ENCODE data around the gene RALGAPB.
"Not testable (repeated sequence)": the region's sequence is repeated elsewhere in the genome, so short reads cannot be mapped to it uniquely, and the experiment has no call there.

The RALGAPB gene

DNA sequence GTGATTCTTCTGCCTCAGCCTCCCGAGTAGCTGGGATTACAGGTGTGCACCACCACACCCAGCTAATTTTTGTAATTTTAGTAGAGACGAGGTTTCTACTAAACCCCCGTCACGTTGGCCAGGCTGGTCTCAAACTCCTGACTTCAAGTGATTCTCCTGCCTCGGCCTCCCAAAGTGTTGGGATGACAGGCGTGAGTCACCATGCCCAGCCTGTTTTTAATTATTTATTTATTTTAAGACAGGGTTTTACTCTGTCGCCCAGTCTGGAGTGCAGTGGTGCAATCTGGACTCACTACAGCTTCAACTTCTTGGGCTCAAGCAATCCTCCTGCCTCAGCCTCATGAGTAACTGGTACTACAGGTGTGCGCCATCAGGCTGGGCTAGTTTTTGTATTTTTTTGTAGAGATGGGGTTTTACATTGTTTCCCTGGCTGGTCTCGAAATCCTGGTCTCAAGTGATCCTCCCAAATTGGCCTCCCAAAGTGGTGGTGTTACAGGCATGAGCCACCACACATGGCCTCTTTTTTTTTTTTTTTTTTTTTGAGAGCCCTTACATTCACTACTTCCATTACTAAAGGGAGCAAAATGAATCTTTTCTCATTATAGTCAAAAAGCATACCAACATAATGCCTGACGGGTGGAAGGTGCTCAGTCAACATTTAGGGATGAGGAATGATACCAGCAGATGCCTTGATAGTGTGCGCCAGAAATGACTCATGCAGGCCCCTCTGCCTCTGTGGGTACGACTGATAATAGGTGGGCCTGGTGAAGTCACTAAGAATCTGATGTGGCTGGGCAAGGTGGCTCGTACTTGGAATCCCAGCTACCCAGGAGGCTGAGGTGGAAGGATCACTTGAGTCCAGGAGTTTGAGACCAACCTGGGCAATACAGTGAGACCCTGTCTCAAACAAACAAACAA, 17.8 kb upstream of the RALGAPB start:
- H3K4me1 Mint-ChIP-seq (ENCODE audit: low read depth): peaks cover 13% of the 10 kb centered on the region
- no peak for DNase-seq
- no peak overlapping the region for H3K4me3 Mint-ChIP-seq
- no peak overlapping the region for H3K27ac Mint-ChIP-seq
- peaks cover 17% of the 10 kb centered on the region for H3K36me3 Mint-ChIP-seq (ENCODE audit: low read depth)
- H3K9me3 Mint-ChIP-seq: no peaks in the 10 kb centered on the region
- no peaks in the 10 kb centered on the region for H3K27me3 Mint-ChIP-seq

DNA sequence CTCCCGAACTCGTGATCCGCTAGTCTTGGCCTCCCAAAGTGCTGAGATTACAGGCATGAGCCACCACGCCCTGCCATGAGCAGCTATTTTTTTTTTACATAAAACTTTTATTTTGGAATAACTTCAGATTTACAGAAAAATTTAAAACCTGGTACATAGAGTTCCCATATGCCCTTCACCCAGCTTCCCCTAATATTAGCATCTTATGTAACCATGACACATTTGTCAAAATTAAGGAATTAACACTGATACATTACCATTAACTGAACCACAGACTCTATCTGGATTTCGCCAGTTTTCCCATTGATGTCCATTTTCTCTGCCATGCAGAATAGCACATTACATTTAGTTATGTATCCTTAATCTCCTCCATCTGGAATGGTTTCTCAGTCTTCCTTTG, 14.3 kb upstream of the RALGAPB start:
- Mint-ChIP-seq H3K27me3 (no peaks in the 10 kb centered on the region), H3K27ac (no peak overlapping the region), H3K9me3 (no peaks in the 10 kb centered on the region), H3K4me3 (no peak overlapping the region), H3K36me3 (ENCODE audit: low read depth) (no peaks in the 10 kb centered on the region), H3K4me1 (ENCODE audit: low read depth) (no peaks in the 10 kb centered on the region)
- no peak for DNase-seq

DNA sequence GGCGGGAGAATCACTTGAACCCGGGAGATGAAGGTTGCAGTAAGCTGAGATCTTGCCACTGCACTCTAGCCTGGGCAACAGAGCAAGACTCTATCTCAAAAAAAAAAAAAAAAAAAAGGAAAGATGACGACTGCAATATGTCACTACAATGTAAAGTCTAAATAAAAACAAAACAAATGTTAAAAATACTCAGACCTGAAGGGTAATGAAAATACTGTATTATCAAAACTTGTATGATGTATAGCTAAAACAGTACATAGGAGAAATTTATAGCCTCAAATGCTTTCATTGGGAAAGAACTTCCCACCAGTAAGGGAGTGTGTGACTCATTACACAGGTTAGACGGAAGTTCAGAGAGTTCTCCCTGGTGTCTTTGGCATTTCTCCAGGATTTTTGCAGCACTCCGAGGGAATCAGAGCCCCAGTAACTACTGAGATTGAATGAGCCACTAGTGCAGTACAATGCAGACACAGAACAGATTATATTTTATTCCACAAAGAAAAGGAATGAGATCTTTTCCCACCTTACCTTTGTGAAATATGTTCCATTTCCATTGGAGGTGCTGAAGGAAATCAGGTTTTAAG, 12.5 kb upstream of the RALGAPB start:
- DNase-seq: no peak
- Mint-ChIP-seq H3K27ac (no peak overlapping the region), H3K4me1 (ENCODE audit: low read depth) (no peaks in the 10 kb centered on the region), H3K36me3 (ENCODE audit: low read depth) (no peaks in the 10 kb centered on the region), H3K9me3 (no peaks in the 10 kb centered on the region), H3K27me3 (no peaks in the 10 kb centered on the region), H3K4me3 (no peak overlapping the region)

DNA sequence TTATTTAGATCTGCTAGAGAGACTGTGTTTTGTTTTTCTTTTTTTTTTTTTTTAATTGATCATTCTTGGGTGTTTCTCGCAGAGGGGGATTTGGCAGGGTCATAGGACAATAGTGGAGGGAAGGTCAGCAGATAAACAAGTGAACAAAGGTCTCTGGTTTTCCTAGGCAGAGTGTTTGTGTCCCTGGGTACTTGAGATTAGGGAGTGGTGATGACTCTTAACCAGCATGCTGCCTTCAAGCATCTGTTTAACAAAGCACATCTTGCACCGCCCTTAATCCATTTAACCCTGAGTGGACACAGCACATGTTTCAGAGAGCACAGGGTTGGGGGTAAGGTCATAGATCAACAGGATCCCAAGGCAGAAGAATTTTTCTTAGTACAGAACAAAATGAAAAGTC, 12.0 kb upstream of the RALGAPB start:
- H3K4me3 Mint-ChIP-seq; H3K9me3 Mint-ChIP-seq; DNase-seq; H3K36me3 Mint-ChIP-seq (ENCODE audit: low read depth); H3K27me3 Mint-ChIP-seq; H3K27ac Mint-ChIP-seq; H3K4me1 Mint-ChIP-seq (ENCODE audit: low read depth): not testable (repeated sequence)

DNA sequence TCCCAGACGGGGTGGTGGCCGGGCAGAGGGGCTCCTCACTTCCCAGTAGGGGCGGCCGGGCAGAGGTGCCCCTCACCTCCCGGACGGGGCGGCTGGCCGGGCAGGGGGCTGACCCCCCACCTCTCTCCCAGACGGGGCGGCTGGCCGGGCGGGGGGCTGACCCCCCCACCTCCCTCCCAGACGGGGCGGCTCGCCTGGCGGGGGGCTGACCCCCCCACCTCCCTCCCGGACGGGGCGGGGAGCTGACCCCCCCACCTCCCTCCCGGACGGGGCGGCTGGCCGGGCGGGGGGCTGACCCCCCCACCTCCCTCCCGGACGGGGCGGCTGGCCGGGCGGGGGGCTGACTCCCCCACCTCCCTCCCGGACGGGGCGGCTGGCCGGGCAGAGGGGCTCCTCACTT, 11.5 kb upstream of the RALGAPB start:
- H3K27me3 Mint-ChIP-seq; H3K4me1 Mint-ChIP-seq (ENCODE audit: low read depth); H3K9me3 Mint-ChIP-seq; H3K4me3 Mint-ChIP-seq; H3K36me3 Mint-ChIP-seq (ENCODE audit: low read depth); DNase-seq; H3K27ac Mint-ChIP-seq: not testable (repeated sequence)

DNA sequence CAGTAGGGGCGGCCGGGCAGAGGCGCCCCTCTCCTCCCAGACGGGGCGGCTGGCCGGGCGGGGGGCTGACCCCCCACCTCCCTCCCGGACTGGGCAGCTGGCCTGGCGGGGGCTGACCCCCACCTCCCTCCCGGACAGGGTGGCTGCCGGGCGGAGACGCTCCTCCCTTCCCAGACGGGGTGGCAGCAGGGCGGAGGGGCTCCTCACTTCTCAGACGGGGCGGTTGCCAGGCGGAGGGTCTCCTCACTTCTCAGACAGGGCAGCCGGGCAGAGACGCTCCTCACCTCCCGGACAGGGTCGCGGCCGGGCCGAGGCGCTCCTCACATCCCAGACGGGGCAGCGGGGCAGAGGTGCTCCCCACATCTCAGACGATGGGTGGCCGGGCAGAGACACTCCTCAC, 11.1 kb upstream of the RALGAPB start:
- not testable (repeated sequence) for H3K9me3 Mint-ChIP-seq; H3K4me1 Mint-ChIP-seq (ENCODE audit: low read depth); H3K27me3 Mint-ChIP-seq; H3K27ac Mint-ChIP-seq; H3K4me3 Mint-ChIP-seq; DNase-seq; H3K36me3 Mint-ChIP-seq (ENCODE audit: low read depth)

GRCh38 chr20:38466171-38466570, 6.5 kb upstream of the RALGAPB start:
- DNase-seq: no peak
- Mint-ChIP-seq H3K4me1 (ENCODE audit: low read depth) (no peaks in the 10 kb centered on the region), H3K27me3 (no peaks in the 10 kb centered on the region), H3K4me3 (no peak overlapping the region), H3K36me3 (ENCODE audit: low read depth) (no peaks in the 10 kb centered on the region), H3K27ac (no peak overlapping the region), H3K9me3 (no peaks in the 10 kb centered on the region)

GRCh38 chr20:38466983-38467382, 5.7 kb upstream of the RALGAPB start:
- H3K27me3 Mint-ChIP-seq: no peaks in the 10 kb centered on the region
- H3K4me1 Mint-ChIP-seq (ENCODE audit: low read depth): peaks cover 4% of the 10 kb centered on the region
- H3K27ac Mint-ChIP-seq: no peak overlapping the region

GRCh38 chr20:38471245-38471644, 1.4 kb upstream of the RALGAPB start:
- Mint-ChIP-seq H3K27ac (no peak overlapping the region), H3K36me3 (ENCODE audit: low read depth) (peaks cover 16% of the 10 kb centered on the region), H3K27me3 (no peaks in the 10 kb centered on the region), H3K4me1 (ENCODE audit: low read depth) (peaks cover 36% of the 10 kb centered on the region), H3K9me3 (no peaks in the 10 kb centered on the region), H3K4me3 (no peak overlapping the region)
- no peak for DNase-seq

More at GRCh38 chr20:38466983-38467382, 5.7 kb upstream of the RALGAPB start:
- H3K4me3 Mint-ChIP-seq: no peak overlapping the region
- no peaks in the 10 kb centered on the region for H3K36me3 Mint-ChIP-seq (ENCODE audit: low read depth)
- DNase-seq: no peak
- no peaks in the 10 kb centered on the region for H3K9me3 Mint-ChIP-seq

DNA sequence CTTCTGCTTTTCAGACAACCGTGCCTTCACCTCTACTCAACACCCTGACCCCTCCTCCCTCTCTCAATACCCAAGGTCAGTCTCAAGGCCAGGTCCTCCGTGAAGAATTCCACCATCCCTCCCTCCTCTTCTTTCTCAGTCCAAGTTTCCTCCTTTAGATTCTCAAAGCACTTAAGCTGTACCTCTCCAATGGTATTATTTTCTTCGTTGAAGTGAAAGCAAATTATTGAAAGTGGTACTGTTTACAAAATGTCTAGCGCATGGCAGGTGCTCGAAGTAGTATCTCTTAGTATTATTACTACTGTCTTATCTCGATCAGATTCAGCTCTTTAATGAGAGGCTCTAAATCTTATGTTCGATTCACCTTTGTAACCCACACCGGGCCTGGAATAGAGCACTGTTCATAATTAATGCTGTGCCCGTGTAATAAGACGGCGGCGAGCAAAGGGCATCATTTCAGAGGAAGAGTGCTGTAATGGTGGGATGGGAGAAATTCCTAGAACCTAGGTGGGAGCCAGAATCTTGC, 593 bp upstream of the RALGAPB start:
- no peaks in the 10 kb centered on the region for H3K27me3 Mint-ChIP-seq
- H3K9me3 Mint-ChIP-seq: no peaks in the 10 kb centered on the region
- peaks cover 43% of the 10 kb centered on the region for H3K4me1 Mint-ChIP-seq (ENCODE audit: low read depth)
- DNase-seq: no peak
- H3K36me3 Mint-ChIP-seq (ENCODE audit: low read depth): peaks cover 16% of the 10 kb centered on the region
- H3K4me3 Mint-ChIP-seq: peak overlapping the region; percentile 87
- peak overlapping the region; percentile 87 for H3K27ac Mint-ChIP-seq

DNA sequence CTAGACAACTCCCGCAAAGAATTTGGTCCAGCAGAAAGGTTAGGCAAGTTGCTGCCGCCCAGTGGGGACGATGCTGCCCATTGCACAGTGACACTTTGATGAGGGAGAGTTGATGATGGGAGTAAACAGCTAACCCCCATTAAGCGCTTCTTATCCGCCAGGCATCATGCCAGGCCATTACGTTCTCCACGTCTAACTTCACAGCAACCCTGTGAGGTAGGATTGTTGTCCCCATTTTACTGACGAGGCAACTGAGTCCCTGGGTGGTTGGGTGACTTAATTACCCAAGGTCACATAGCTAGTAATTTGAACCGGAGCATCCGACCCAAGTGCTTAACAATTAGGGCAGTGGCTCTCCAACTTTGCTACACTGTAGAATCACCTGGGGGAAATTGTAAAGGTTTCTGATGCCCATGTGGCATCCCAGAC, 738 bp downstream of the RALGAPB start:
- Mint-ChIP-seq H3K4me3 (peak overlapping the region; percentile 87), H3K27me3 (no peaks in the 10 kb centered on the region), H3K9me3 (no peaks in the 10 kb centered on the region), H3K27ac (peak overlapping the region; percentile 85), H3K36me3 (ENCODE audit: low read depth) (peaks cover 16% of the 10 kb centered on the region), H3K4me1 (ENCODE audit: low read depth) (peaks cover 53% of the 10 kb centered on the region)
- no peak for DNase-seq

- H3K27ac Mint-ChIP-seq: no peak overlapping the region
- H3K27me3 Mint-ChIP-seq: no peaks in the 10 kb centered on the region
- no peak for DNase-seq
- H3K9me3 Mint-ChIP-seq: no peaks in the 10 kb centered on the region
- H3K36me3 Mint-ChIP-seq (ENCODE audit: low read depth): peaks cover 34% of the 10 kb centered on the region
- peaks cover 64% of the 10 kb centered on the region for H3K4me1 Mint-ChIP-seq (ENCODE audit: low read depth)
- H3K4me3 Mint-ChIP-seq: no peak overlapping the region
Observed at GRCh38 chr20:38477747-38478146, 5.1 kb downstream of the RALGAPB start.

GRCh38 chr20:38479596-38479995, 7.0 kb downstream of the RALGAPB start:
- no peak for DNase-seq
- Mint-ChIP-seq H3K4me1 (ENCODE audit: low read depth) (peaks cover 57% of the 10 kb centered on the region), H3K27ac (no peak overlapping the region), H3K27me3 (no peaks in the 10 kb centered on the region), H3K36me3 (ENCODE audit: low read depth) (peaks cover 38% of the 10 kb centered on the region), H3K4me3 (no peak overlapping the region), H3K9me3 (no peaks in the 10 kb centered on the region)

DNA sequence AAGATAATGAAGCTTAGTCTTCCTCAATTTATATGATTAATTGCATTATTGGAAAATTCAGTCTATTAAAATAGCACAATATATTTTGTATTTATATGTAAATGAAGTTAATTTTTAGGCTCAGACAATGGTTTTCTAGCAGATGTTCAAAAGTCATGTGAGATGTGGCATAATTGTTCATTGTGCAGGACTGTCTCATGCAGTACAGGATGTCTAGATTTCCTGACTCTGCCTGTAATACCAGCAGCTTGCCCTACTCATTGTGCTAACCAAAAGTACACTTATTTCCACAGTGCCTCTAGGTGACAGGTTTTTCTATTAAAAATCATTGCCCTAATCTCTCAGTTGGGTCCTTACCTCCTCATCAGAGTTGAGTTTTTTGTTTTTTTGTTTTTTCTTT, 12.4 kb downstream of the RALGAPB start:
- no peaks in the 10 kb centered on the region for H3K9me3 Mint-ChIP-seq
- peaks cover 22% of the 10 kb centered on the region for H3K4me1 Mint-ChIP-seq (ENCODE audit: low read depth)
- H3K27me3 Mint-ChIP-seq: no peaks in the 10 kb centered on the region
- no peak overlapping the region for H3K4me3 Mint-ChIP-seq
- peaks cover 45% of the 10 kb centered on the region for H3K36me3 Mint-ChIP-seq (ENCODE audit: low read depth)
- H3K27ac Mint-ChIP-seq: no peak overlapping the region
- no peak for DNase-seq

DNA sequence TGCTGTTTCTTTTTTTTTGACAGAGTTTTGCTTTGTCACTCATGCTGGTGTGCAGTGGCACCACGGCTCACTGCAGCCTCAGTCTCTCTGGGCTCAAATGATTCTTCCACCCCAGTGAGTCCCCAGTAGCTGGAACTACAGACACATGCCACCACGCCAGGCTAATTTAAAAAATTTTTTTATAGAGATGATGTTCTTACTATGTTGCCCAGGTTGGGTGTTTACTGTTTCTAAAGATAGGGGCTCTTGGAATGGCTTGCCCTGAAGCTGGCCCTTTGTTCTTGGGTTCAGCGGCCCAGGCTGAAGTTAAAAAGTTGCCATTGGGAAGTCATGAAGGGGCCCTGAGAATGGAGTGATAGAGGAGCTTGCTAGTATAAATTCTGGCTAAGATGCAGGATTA, 16.5 kb downstream of the RALGAPB start:
- Mint-ChIP-seq H3K9me3 (no peaks in the 10 kb centered on the region), H3K4me1 (ENCODE audit: low read depth) (peaks cover 15% of the 10 kb centered on the region)

More for the DNA sequence above, 16.5 kb downstream of the RALGAPB start:
- Mint-ChIP-seq H3K4me3 (no peak overlapping the region), H3K36me3 (ENCODE audit: low read depth) (peaks cover 60% of the 10 kb centered on the region), H3K27ac (no peak overlapping the region), H3K27me3 (no peaks in the 10 kb centered on the region)
- DNase-seq: no peak
